Activated CD8-positive, alpha-beta T cell treated with anti-CD3 and anti-CD28 coated beads for 36 hours (primary cell): ENCODE measurements around the gene ARL10. TPM values are rescaled to one million over a fixed set of nuclear protein-coding genes. Genes with fewer than 3 reads are reported as not detected.
A peak's percentile ranks its signal among the peaks of the same experiment; 100 is the strongest.

Experiments
- ATAC-seq: fragments of 200-7000 bp; cut with Tn5 transposase; one replicate; pipeline ENCODE4 v1.10.0; 2021; ENCODE audit warnings: mild to moderate bottlenecking, moderate library complexity
- CTCF ChIA-PET: fragments of 350-600 bp; sonication (Branson Sonifier 250); formaldehyde crosslinking; loops from one replicate; lab custom pipeline; 2021; ENCODE audit warnings: antibody characterized with exemption; lab: Charles Lee
- POLR2A ChIA-PET: fragments of 350-600 bp; sonication (Branson Sonifier 250); formaldehyde crosslinking; loops from one replicate; lab custom pipeline; 2021; ENCODE audit warnings: antibody characterized with exemption; lab: Charles Lee
- DNase-seq: peaks from one replicate; pipeline ENCODE4 v3.0.0-alpha.2; 2020
- H3K27ac Mint-ChIP-seq: one replicate; pipeline ENCODE4 v1.8.0; 2021; ENCODE audit warnings: mild to moderate bottlenecking, mixed read lengths
- H3K27me3 Mint-ChIP-seq: one replicate; pipeline ENCODE4 v1.8.0; 2021; ENCODE audit warnings: mixed read lengths
- H3K36me3 Mint-ChIP-seq: one replicate; pipeline ENCODE4 v1.8.0; 2021; ENCODE audit warnings: low read depth, mixed read lengths
- H3K4me1 Mint-ChIP-seq: one replicate; pipeline ENCODE4 v1.8.0; 2021; ENCODE audit warnings: low read depth, mixed read lengths
- H3K4me3 Mint-ChIP-seq: one replicate; pipeline ENCODE4 v1.8.0; 2021; ENCODE audit warnings: mild to moderate bottlenecking, moderate library complexity, mixed read lengths
- H3K9me3 Mint-ChIP-seq: one replicate; pipeline ENCODE4 v1.8.0; 2021; ENCODE audit warnings: mixed read lengths
- intact Hi-C: fragments of 100-400 bp; cut with micrococcal nuclease; formaldehyde crosslinking; loops from one replicate; pipeline ENCODE4 v1.10.0; 2022
- total RNA-seq, 2 experiments: library from RNA; stranded (reverse); gene quantifications; one replicate each; pipeline ENCODE4 v1.2.3, GENCODE V29; 2021
- TF ChIP-seq, protein P1 (sequence below): fragments of 200-600 bp; IDR thresholded peaks from one replicate; pipeline ENCODE4 v1.8.0; 2022; ENCODE audit warnings: antibody characterized with exemption, mild to moderate bottlenecking

ARL10 gene
- total RNA-seq, 2 experiments from 2014 or later = 15.6 to 17.0 TPM

GRCh38 chr5:176361437-176362232, 3.7 kb upstream of the ARL10 start, which contains the start of gene KIAA1191:
TSS of gene KIAA1191 (minus strand) at chr5:176361764. CDS start at chr5:176359508, 2,256 bp downstream.
- peak within 1 kb of the TSS; percentile 98 for H3K27ac Mint-ChIP-seq
- peak within 1 kb of the TSS; percentile 98 for H3K4me3 Mint-ChIP-seq
- H3K9me3 Mint-ChIP-seq = no peaks in the 10 kb centered on the region
- peaks cover 19% of the 10 kb centered on the region for H3K36me3 Mint-ChIP-seq
- ATAC-seq = peak; percentile 90
- TF ChIP-seq, protein P1, sequence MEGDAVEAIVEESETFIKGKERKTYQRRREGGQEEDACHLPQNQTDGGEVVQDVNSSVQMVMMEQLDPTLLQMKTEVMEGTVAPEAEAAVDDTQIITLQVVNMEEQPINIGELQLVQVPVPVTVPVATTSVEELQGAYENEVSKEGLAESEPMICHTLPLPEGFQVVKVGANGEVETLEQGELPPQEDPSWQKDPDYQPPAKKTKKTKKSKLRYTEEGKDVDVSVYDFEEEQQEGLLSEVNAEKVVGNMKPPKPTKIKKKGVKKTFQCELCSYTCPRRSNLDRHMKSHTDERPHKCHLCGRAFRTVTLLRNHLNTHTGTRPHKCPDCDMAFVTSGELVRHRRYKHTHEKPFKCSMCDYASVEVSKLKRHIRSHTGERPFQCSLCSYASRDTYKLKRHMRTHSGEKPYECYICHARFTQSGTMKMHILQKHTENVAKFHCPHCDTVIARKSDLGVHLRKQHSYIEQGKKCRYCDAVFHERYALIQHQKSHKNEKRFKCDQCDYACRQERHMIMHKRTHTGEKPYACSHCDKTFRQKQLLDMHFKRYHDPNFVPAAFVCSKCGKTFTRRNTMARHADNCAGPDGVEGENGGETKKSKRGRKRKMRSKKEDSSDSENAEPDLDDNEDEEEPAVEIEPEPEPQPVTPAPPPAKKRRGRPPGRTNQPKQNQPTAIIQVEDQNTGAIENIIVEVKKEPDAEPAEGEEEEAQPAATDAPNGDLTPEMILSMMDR = peak; percentile 14
- CTCF ChIA-PET = interaction anchor here (1.1 to 1.3 kb wide), 2 partner anchors 9 to 182 kb away, joined by 3 to 5 read pairs; no protein-coding TSS in a partner anchor
- intact Hi-C loops = loop anchor here (1.0 kb wide), 1 partner anchor 27 kb away; the partner anchor contains the start of genes HIGD2A and NOP16
- DNase-seq = peak; percentile 96
- POLR2A ChIA-PET = interaction anchor here (0.9 to 3.1 kb wide), 13 partner anchors 9 to 174 kb away, joined by 3 to 14 read pairs (median 4); partner anchors contain the start of gene FAF2
- peaks cover 29% of the 10 kb centered on the region for H3K4me1 Mint-ChIP-seq
- H3K27me3 Mint-ChIP-seq = no peaks in the 10 kb centered on the region

- intact Hi-C loops = no loop called here
- peak overlapping the region; percentile 98 for H3K27ac Mint-ChIP-seq
- ChIA-PET CTCF (interaction anchor here (1.3 kb wide), 1 partner anchor 9 kb away, joined by 5 read pairs; no protein-coding TSS in a partner anchor), POLR2A (interaction anchor here (1.0 to 3.1 kb wide), 9 partner anchors 8 to 173 kb away, joined by 3 to 14 read pairs (median 4); partner anchors contain the start of gene FAF2)
- H3K9me3 Mint-ChIP-seq = no peaks in the 10 kb centered on the region
- ATAC-seq (no peak), DNase-seq (no peak)
- H3K36me3 Mint-ChIP-seq = peaks cover 21% of the 10 kb centered on the region
- TF ChIP-seq, protein P1 = no peak
- no peaks in the 10 kb centered on the region for H3K27me3 Mint-ChIP-seq
- H3K4me3 Mint-ChIP-seq = peak overlapping the region; percentile 98
- peaks cover 32% of the 10 kb centered on the region for H3K4me1 Mint-ChIP-seq
Observed at GRCh38 chr5:176362233-176362490, 3.1 kb upstream of the ARL10 start.

- TF ChIP-seq, protein P1 = no peak
- DNase-seq (no peak), ATAC-seq (no peak)
- intact Hi-C loops = no loop called here
- Mint-ChIP-seq H3K27me3 (no peaks in the 10 kb centered on the region), H3K27ac (peak overlapping the region; percentile 67), H3K36me3 (peaks cover 19% of the 10 kb centered on the region), H3K4me3 (peak overlapping the region; percentile 77), H3K9me3 (no peaks in the 10 kb centered on the region), H3K4me1 (peaks cover 21% of the 10 kb centered on the region)
- CTCF ChIA-PET = no interaction called here
- POLR2A ChIA-PET = interaction anchor here (2.1 kb wide), 1 partner anchor 17 kb away, joined by 6 read pairs; no protein-coding TSS in a partner anchor
Observed at GRCh38 chr5:176364765-176365350, 429 bp upstream of the ARL10 start.

GRCh38 chr5:176366232-176366894, 1.1 kb downstream of the ARL10 start:
- POLR2A ChIA-PET = interaction anchor here (1.3 to 2.1 kb wide), 3 partner anchors 15 to 22 kb away, joined by 5 to 7 read pairs (median 6); partner anchors contain the start of genes HIGD2A and NOP16
- Mint-ChIP-seq H3K4me1 (peaks cover 21% of the 10 kb centered on the region), H3K36me3 (peaks cover 20% of the 10 kb centered on the region), H3K27me3 (no peaks in the 10 kb centered on the region), H3K9me3 (no peaks in the 10 kb centered on the region), H3K27ac (peak overlapping the region; percentile 76), H3K4me3 (peak overlapping the region; percentile 75)
- TF ChIP-seq, protein P1 = no peak
- CTCF ChIA-PET = no interaction called here
- ATAC-seq = no peak
- DNase-seq = no peak
- intact Hi-C loops = no loop called here
